Activated CD4-positive, alpha-beta T cell treated with anti-CD3 and anti-CD28 coated beads, Interleukin-2, amount 50 U/mL, for 16 hours (primary cell): ENCODE data around the gene BABAM2.
"Not testable (repeated sequence)": the region's sequence is repeated elsewhere in the genome, so short reads cannot be mapped to it uniquely, and the experiment has no call there.

Experiments
- DNase-seq: peaks from one replicate; pipeline ENCODE4 v3.0.0-alpha.2; 2020

The BABAM2 gene

GRCh38 chr2:27988306-27988705 lies 97.8 kb downstream of the BABAM2 start:
- no peak for DNase-seq

- DNase-seq = no peak
Observed at GRCh38 chr2:27988718-27989117, 98.2 kb downstream of the BABAM2 start.

- no peak for DNase-seq
Observed at GRCh38 chr2:27989149-27989548, 98.6 kb downstream of the BABAM2 start.

- no peak for DNase-seq
Observed at GRCh38 chr2:27990030-27990590, 99.6 kb downstream of the BABAM2 start.

- DNase-seq = no peak
Observed at GRCh38 chr2:27991146-27991545, 100.6 kb downstream of the BABAM2 start.

GRCh38 chr2:27992787-27993401 lies 102.4 kb downstream of the BABAM2 start:
- no peak for DNase-seq

- DNase-seq = no peak
Observed at GRCh38 chr2:27993402-27993787, 102.9 kb downstream of the BABAM2 start.

- DNase-seq = no peak
Observed at GRCh38 chr2:27993950-27994728, 103.6 kb downstream of the BABAM2 start.

GRCh38 chr2:27996156-27996922 lies 105.8 kb downstream of the BABAM2 start:
- no peak for DNase-seq

GRCh38 chr2:28000287-28000686 lies 109.8 kb downstream of the BABAM2 start:
- DNase-seq = peak; percentile 25

GRCh38 chr2:28002181-28002580 lies 111.7 kb downstream of the BABAM2 start:
- no peak for DNase-seq

GRCh38 chr2:28004086-28004485 lies 113.6 kb downstream of the BABAM2 start:
- peak; percentile 67 for DNase-seq

GRCh38 chr2:28009732-28010131 lies 119.2 kb downstream of the BABAM2 start:
- DNase-seq = no peak

GRCh38 chr2:28011322-28011737 lies 120.8 kb downstream of the BABAM2 start:
- DNase-seq = no peak

- DNase-seq = not testable (repeated sequence)
Observed at GRCh38 chr2:28018474-28018873, 127.9 kb downstream of the BABAM2 start.

- DNase-seq = not testable (repeated sequence)
Observed at GRCh38 chr2:28019521-28019920, 129.0 kb downstream of the BABAM2 start.

- no peak for DNase-seq
Observed at GRCh38 chr2:28021898-28022297, 131.4 kb downstream of the BABAM2 start.

GRCh38 chr2:28025123-28025522 lies 134.6 kb downstream of the BABAM2 start:
- no peak for DNase-seq

- not testable (repeated sequence) for DNase-seq
Observed at GRCh38 chr2:28026230-28026629, 135.7 kb downstream of the BABAM2 start.

- DNase-seq = no peak
Observed at GRCh38 chr2:28028025-28028424, 137.5 kb downstream of the BABAM2 start.

- no peak for DNase-seq
Observed at GRCh38 chr2:28030600-28030999, 140.1 kb downstream of the BABAM2 start.

GRCh38 chr2:28032816-28033215 lies 142.3 kb downstream of the BABAM2 start:
- DNase-seq = no peak

GRCh38 chr2:28034696-28035095 lies 144.2 kb downstream of the BABAM2 start:
- DNase-seq = no peak
